ENCODE measurements around the gene PARD3B. TPM values are rescaled to one million over a fixed set of nuclear protein-coding genes. Genes with fewer than 3 reads are reported as not detected.

Gene PARD3B
- total and polyA plus RNA-seq, 2 of the 13 experiments (the other 11 are each of a cell fraction or from before 2014, with no cell fraction given) = 0.71 to 2.3 TPM

- WGBS (ENCODE audit: low lambda C conversion rate) = 78% methylated on average over 3 of the region's 3 CpGs
- Histone ChIP-seq H4K20me1 (ENCODE audit: insufficient read depth, low read length) (no peaks in the 10 kb centered on the region), H3K36me3 (replicated peaks in 1 of 2; ENCODE audit: control insufficient read depth in 1 of 2, insufficient read depth in 2 of 2, low read length in 2 of 2) (no peaks in the 10 kb centered on the region), H3K4me2 (ENCODE audit: low read depth, low read length) (no peak overlapping the region), H3K9ac (ENCODE audit: insufficient read depth, low read depth, low read length) (no peak overlapping the region), H3K27ac (ENCODE audit: extremely low read length, insufficient read depth, low read length) (no peak overlapping the region), H3K27me3 (ENCODE audit: control insufficient read depth in 1 of 2, insufficient read depth in 2 of 2, low read length in 2 of 2) (no peaks in the 10 kb centered on the region), H3K9me3 (ENCODE audit: low read length) (no peaks in the 10 kb centered on the region), H3K4me1 (ENCODE audit: insufficient read depth, low read length) (no peaks in the 10 kb centered on the region), H2AFZ (ENCODE audit: low read length) (no peak overlapping the region), H3K4me3 (replicated peaks in 1 of 3; ENCODE audit: insufficient read depth in 1 of 3, low read depth in 2 of 3, low read length in 3 of 3) (no peak overlapping the region), H3K79me2 (ENCODE audit: insufficient read depth, low read length) (no peaks in the 10 kb centered on the region)
- no peak for ATAC-seq
- no peak for DNase-seq (ENCODE audit: low spot score)
- in situ Hi-C loops (cut with HindIII; ENCODE audit: extremely low pct_ligation_motif_present, low pct_unique_long_range_greater_than_20kb) (no loop called here), intact Hi-C loops (cut with micrococcal nuclease; ENCODE audit: unreplicated experiment) (no loop called here)
- no peak for FAIRE-seq
- TF ChIP-seq MEF2D (CRISPR knock-in tag; IDR thresholded peaks at IDR 0.05) (no peak), ZBTB7B (CRISPR knock-in tag; IDR thresholded peaks at IDR 0.05) (no peak), PHF5A (CRISPR knock-in tag; IDR thresholded peaks at IDR 0.05; ENCODE audit: low read depth, unreplicated experiment) (no peak), HNF1B (CRISPR knock-in tag; IDR thresholded peaks at IDR 0.05) (no peak), FOXA3 (CRISPR knock-in tag; IDR thresholded peaks at IDR 0.05) (no peak), KLF16 (CRISPR knock-in tag; IDR thresholded peaks at IDR 0.05) (no peak), RBAK (CRISPR knock-in tag; IDR thresholded peaks at IDR 0.05) (no peak)
- ChIA-PET POLR2A (no interaction called here), CTCF (ENCODE audit: low intra/inter-chr PET ratio, low total read pairs) (no interaction called here)
- no TSS peak for BruUV-seq (replicated peaks)
Measured at GRCh38 chr2:205245001-205245400, 699.7 kb downstream of the PARD3B start.

- ChIA-PET POLR2A (no interaction called here), CTCF (ENCODE audit: low intra/inter-chr PET ratio, low total read pairs) (no interaction called here)
- intact Hi-C loops (cut with micrococcal nuclease; ENCODE audit: unreplicated experiment) = no loop called here
Measured at GRCh38 chr2:205245652-205246051, 700.4 kb downstream of the PARD3B start.

More at GRCh38 chr2:205245652-205246051, 700.4 kb downstream of the PARD3B start:
- Histone ChIP-seq H3K4me2 (ENCODE audit: low read depth, low read length) (no peak overlapping the region), H3K79me2 (ENCODE audit: insufficient read depth, low read length) (no peaks in the 10 kb centered on the region), H3K36me3 (replicated peaks in 1 of 2; ENCODE audit: control insufficient read depth in 1 of 2, insufficient read depth in 2 of 2, low read length in 2 of 2) (no peaks in the 10 kb centered on the region), H2AFZ (ENCODE audit: low read length) (no peak overlapping the region), H4K20me1 (ENCODE audit: insufficient read depth, low read length) (no peaks in the 10 kb centered on the region), H3K27ac (ENCODE audit: extremely low read length, insufficient read depth, low read length) (no peak overlapping the region), H3K4me3 (replicated peaks in 1 of 3; ENCODE audit: insufficient read depth in 1 of 3, low read depth in 2 of 3, low read length in 3 of 3) (no peak overlapping the region), H3K9ac (ENCODE audit: insufficient read depth, low read depth, low read length) (no peak overlapping the region), H3K4me1 (ENCODE audit: insufficient read depth, low read length) (no peaks in the 10 kb centered on the region), H3K27me3 (ENCODE audit: control insufficient read depth in 1 of 2, insufficient read depth in 2 of 2, low read length in 2 of 2) (no peaks in the 10 kb centered on the region), H3K9me3 (ENCODE audit: low read length) (no peaks in the 10 kb centered on the region)
- TF ChIP-seq REPIN1 (CRISPR knock-in tag; IDR thresholded peaks at IDR 0.05; ENCODE audit: borderline replicate concordance, low read depth) = no peak
- WGBS (ENCODE audit: low lambda C conversion rate) = 42% methylated on average over 2 of the region's 2 CpGs
- in situ Hi-C loops (cut with HindIII; ENCODE audit: extremely low pct_ligation_motif_present, low pct_unique_long_range_greater_than_20kb) = no loop called here
- FAIRE-seq (no peak), ATAC-seq (no peak), DNase-seq (ENCODE audit: low spot score) (no peak)
- no TSS peak for BruUV-seq (replicated peaks)

All from HepG2 (cell line).